ENCODE measurements around the gene MAP3K10.

DNA sequence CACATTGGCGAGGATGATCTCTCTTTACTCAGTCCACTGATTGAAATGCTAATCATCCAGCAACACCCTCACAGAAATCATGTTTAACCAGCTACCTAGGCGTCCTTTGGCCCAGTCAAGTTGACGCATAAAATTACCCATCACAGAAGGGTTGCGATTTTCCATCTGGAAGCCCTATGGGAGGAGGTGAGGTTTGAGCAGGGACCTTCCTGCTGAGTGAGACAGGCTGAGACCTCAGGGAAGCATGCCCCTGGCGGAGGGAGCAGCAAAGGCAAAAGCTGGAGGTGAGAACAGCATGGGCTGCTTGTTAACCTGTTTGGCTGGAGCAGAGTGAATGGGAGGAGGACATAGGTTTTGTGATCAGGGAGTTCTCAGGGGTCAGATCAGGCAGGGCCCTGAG is 19.7 kb downstream of the MAP3K10 start:
- TF ChIP-seq GATA2 (IDR thresholded peaks at IDR 0.05; ENCODE audit: low read depth, low read length) (no peak), GATA3 (IDR thresholded peaks at IDR 0.05; ENCODE audit: low read depth, low read length) (no peak)
